Coronary artery (tissue), 2 donors: Measurements from ENCODE around the gene ADAMTS6.

ENCODE experiments used
- DNase-seq: peaks from one replicate; pipeline ENCODE4 v3.0.0-alpha.2; 2017; ENCODE audit warnings: low spot score
- H3K27ac ChIP-seq, 2 donors: fragments of 200-600 bp; sonication (generic); one replicate each; pipeline ENCODE4 v1.5.1; 2016 to 2019
- H3K4me3 ChIP-seq: fragments of 200-600 bp; sonication (generic); 2 replicates; pipeline ENCODE4 v1.5.1; 2016; ENCODE audit warnings: mild to moderate bottlenecking, moderate library complexity
- CTCF ChIP-seq: fragments of 200-600 bp; sonication (generic); IDR thresholded peaks from one replicate; pipeline ENCODE4 v1.5.1; 2019; ENCODE audit warnings: antibody characterized with exemption

ADAMTS6 gene

GRCh38 chr5:65468633-65469032 is 13.1 kb downstream of the ADAMTS6 start:
- no peak for TF ChIP-seq CTCF
- DNase-seq: no peak
- Histone ChIP-seq H3K4me3 (no peak overlapping the region), H3K27ac (no peak overlapping the region)

GRCh38 chr5:65462139-65462705 is 19.5 kb downstream of the ADAMTS6 start:
- TF ChIP-seq CTCF: no peak
- H3K4me3 ChIP-seq: no peak overlapping the region
- no peak overlapping the region for H3K27ac ChIP-seq
- no peak for DNase-seq

- DNase-seq: no peak
- no peak for TF ChIP-seq CTCF
- H3K4me3 ChIP-seq: no peak overlapping the region
- no peak overlapping the region for H3K27ac ChIP-seq
Measured at GRCh38 chr5:65461490-65461889, 20.2 kb downstream of the ADAMTS6 start.

- no peak for TF ChIP-seq CTCF
- no peak for DNase-seq
- Histone ChIP-seq H3K27ac (no peak overlapping the region), H3K4me3 (no peak overlapping the region)
Measured at GRCh38 chr5:65459995-65460394, 21.7 kb downstream of the ADAMTS6 start.

GRCh38 chr5:65455064-65455463 is 26.7 kb downstream of the ADAMTS6 start:
- no peak for TF ChIP-seq CTCF
- no peak for DNase-seq
- Histone ChIP-seq H3K4me3 (no peak overlapping the region), H3K27ac (no peak overlapping the region)

- no peak for DNase-seq
- no peak overlapping the region for H3K27ac ChIP-seq
- TF ChIP-seq CTCF: no peak
- H3K4me3 ChIP-seq: no peak overlapping the region
Measured at GRCh38 chr5:65451436-65451835, 30.3 kb downstream of the ADAMTS6 start.

GRCh38 chr5:65446682-65447081 is 35.0 kb downstream of the ADAMTS6 start:
- no peak for TF ChIP-seq CTCF

More at GRCh38 chr5:65446682-65447081, 35.0 kb downstream of the ADAMTS6 start:
- no peak overlapping the region for H3K4me3 ChIP-seq
- H3K27ac ChIP-seq: no peak overlapping the region
- DNase-seq: no peak
